Glutamatergic neuron (in vitro differentiated cells): Measurements from ENCODE around the gene LMO1. TPM values are rescaled to one million over a fixed set of nuclear protein-coding genes. Genes with fewer than 3 reads are reported as not detected.

Source experiments
- DNase-seq: peaks from one replicate; pipeline ENCODE4 v3.0.0; 2022
- H3K27ac Mint-ChIP-seq: one replicate; pipeline ENCODE4 v1.8.0; 2020; ENCODE audit warnings: mild to moderate bottlenecking, mixed read lengths, inconsistent platforms; ENCODE audit not compliant: unreplicated experiment
- H3K27me3 Mint-ChIP-seq: one replicate; pipeline ENCODE4 v1.8.0; 2020; ENCODE audit warnings: mild to moderate bottlenecking, moderate library complexity, mixed read lengths, inconsistent platforms; ENCODE audit not compliant: unreplicated experiment
- H3K36me3 Mint-ChIP-seq: one replicate; pipeline ENCODE4 v1.8.0; 2020; ENCODE audit warnings: mild to moderate bottlenecking, mixed read lengths, inconsistent platforms; ENCODE audit not compliant: unreplicated experiment
- H3K4me1 Mint-ChIP-seq: one replicate; pipeline ENCODE4 v1.8.0; 2020; ENCODE audit warnings: mild to moderate bottlenecking, low read depth, mixed read lengths, inconsistent platforms; ENCODE audit not compliant: unreplicated experiment
- H3K4me3 Mint-ChIP-seq: one replicate; pipeline ENCODE4 v1.8.0; 2020; ENCODE audit warnings: mild to moderate bottlenecking, mixed read lengths, inconsistent platforms; ENCODE audit not compliant: unreplicated experiment
- H3K9me3 Mint-ChIP-seq: one replicate; pipeline ENCODE4 v1.8.0; 2020; ENCODE audit warnings: mild to moderate bottlenecking, moderate library complexity, mixed read lengths, inconsistent platforms; ENCODE audit not compliant: unreplicated experiment
- CTCF ChIP-seq: fragments of 200-600 bp; sonication (generic); IDR thresholded peaks from one replicate; pipeline ENCODE4 v1.5.0; 2021; ENCODE audit not compliant: partially characterized antibody, unreplicated experiment
- total RNA-seq: library from RNA; stranded (reverse); fragmentation: NEBNext Ultra II Directional; extraction: Animal tissue kit (Norgen Biotek cat#: 25700); gene quantifications from one replicate; pipeline ENCODE4 v1.2.1, GENCODE V29; 2021; ENCODE audit not compliant: unreplicated experiment

The LMO1 gene
- total RNA-seq, 1 donor from 2014 or later, result 5.7 TPM

GRCh38 chr11:8207080-8208000 lies 56.3 kb downstream of the LMO1 start:
- H3K27ac Mint-ChIP-seq, result no peak overlapping the region
- peaks cover 4% of the 10 kb centered on the region for H3K9me3 Mint-ChIP-seq
- no peak for TF ChIP-seq CTCF
- no peak for DNase-seq
- no peaks in the 10 kb centered on the region for H3K4me1 Mint-ChIP-seq
- no peaks in the 10 kb centered on the region for H3K36me3 Mint-ChIP-seq
- H3K4me3 Mint-ChIP-seq, result no peak overlapping the region
- H3K27me3 Mint-ChIP-seq, result no peaks in the 10 kb centered on the region

- Mint-ChIP-seq H3K4me3 (no peak overlapping the region), H3K4me1 (no peaks in the 10 kb centered on the region), H3K36me3 (no peaks in the 10 kb centered on the region), H3K27me3 (no peaks in the 10 kb centered on the region), H3K9me3 (peaks cover 4% of the 10 kb centered on the region), H3K27ac (no peak overlapping the region)
- TF ChIP-seq CTCF, result no peak
- no peak for DNase-seq
Observed at GRCh38 chr11:8206251-8207079, 57.2 kb downstream of the LMO1 start.

- no peak for TF ChIP-seq CTCF
- Mint-ChIP-seq H3K27me3 (no peaks in the 10 kb centered on the region), H3K9me3 (peaks cover 4% of the 10 kb centered on the region), H3K4me3 (no peak overlapping the region), H3K27ac (no peak overlapping the region), H3K36me3 (no peaks in the 10 kb centered on the region), H3K4me1 (no peaks in the 10 kb centered on the region)
- no peak for DNase-seq
Observed at GRCh38 chr11:8205566-8205965, 58.1 kb downstream of the LMO1 start.

- DNase-seq, result no peak
- Mint-ChIP-seq H3K4me1 (no peaks in the 10 kb centered on the region), H3K4me3 (no peak overlapping the region), H3K36me3 (no peaks in the 10 kb centered on the region), H3K9me3 (peaks cover 4% of the 10 kb centered on the region), H3K27me3 (peaks cover 4% of the 10 kb centered on the region), H3K27ac (no peak overlapping the region)
- no peak for TF ChIP-seq CTCF
Observed at GRCh38 chr11:8204596-8204995, 59.1 kb downstream of the LMO1 start.
